HUDEP-2 (cell line): ENCODE results near the gene PSMF1.
"Not testable (repeated sequence)": the region's sequence is repeated elsewhere in the genome, so short reads cannot be mapped to it uniquely, and the experiment has no call there.

Experiments
- DNase-seq, 76 experiments: peaks; one replicate each; lab custom pipeline; 2025; ENCODE audit not compliant: unreplicated experiment in 76 of 76; lab: John Stamatoyannopoulos, UW

PSMF1 gene

GRCh38 chr20:1121429-1121828, 3.0 kb downstream of the PSMF1 start:
- DNase-seq, result peak in 46 of 76 experiments; percentile 2 to 71 (median 40)

- peak in 73 of 76 experiments; percentile 11 to 88 (median 67) for DNase-seq
Measured at GRCh38 chr20:1122388-1123315, 4.2 kb downstream of the PSMF1 start.

- no peak for DNase-seq
Measured at GRCh38 chr20:1123666-1124065, 5.3 kb downstream of the PSMF1 start.

- DNase-seq, result no peak
Measured at GRCh38 chr20:1124421-1124820, 6.0 kb downstream of the PSMF1 start.

GRCh38 chr20:1125277-1125676, 6.9 kb downstream of the PSMF1 start:
- peak in 72 of 76 experiments; percentile 20 to 87 (median 61) for DNase-seq

- DNase-seq, result no peak
Measured at GRCh38 chr20:1127840-1128239, 9.4 kb downstream of the PSMF1 start.

- DNase-seq, result no peak
Measured at GRCh38 chr20:1130058-1130694, 11.8 kb downstream of the PSMF1 start.

GRCh38 chr20:1130847-1131246, 12.4 kb downstream of the PSMF1 start:
- peak in 30 of 76 experiments; percentile 5 to 61 (median 22) for DNase-seq

- no peak for DNase-seq
Measured at GRCh38 chr20:1131354-1131753, 13.0 kb downstream of the PSMF1 start.

GRCh38 chr20:1134355-1134754, 16.0 kb downstream of the PSMF1 start:
- no peak for DNase-seq

- no peak for DNase-seq
Measured at GRCh38 chr20:1134836-1135235, 16.4 kb downstream of the PSMF1 start.

GRCh38 chr20:1137236-1137635, 18.8 kb downstream of the PSMF1 start:
- DNase-seq, result no peak

- DNase-seq, result no peak
Measured at GRCh38 chr20:1144401-1145172, 26.2 kb downstream of the PSMF1 start.

- no peak for DNase-seq
Measured at GRCh38 chr20:1146957-1147356, 28.6 kb downstream of the PSMF1 start.

GRCh38 chr20:1149812-1150211, 31.4 kb downstream of the PSMF1 start:
- DNase-seq, result not testable (repeated sequence)

- no peak for DNase-seq
Measured at GRCh38 chr20:1150218-1150617, 31.8 kb downstream of the PSMF1 start.

- DNase-seq, result no peak
Measured at GRCh38 chr20:1150968-1151367, 32.6 kb downstream of the PSMF1 start.

- DNase-seq, result no peak
Measured at GRCh38 chr20:1154226-1154625, 35.8 kb downstream of the PSMF1 start.

- DNase-seq, result peak in 21 of 76 experiments; percentile 2 to 47 (median 21)
Measured at GRCh38 chr20:1154691-1155090, 36.3 kb downstream of the PSMF1 start.

- DNase-seq, result no peak
Measured at GRCh38 chr20:1155342-1155741, 36.9 kb downstream of the PSMF1 start.

- no peak for DNase-seq
Measured at GRCh38 chr20:1160496-1160895, 42.1 kb downstream of the PSMF1 start.
